Hypothalamus (tissue), 51 donors: Measurements from ENCODE around the gene TMEM174.
A peak's percentile ranks its signal among the peaks of the same experiment; 100 is the strongest.

Source experiments
- DNase-seq, 51 donors: peaks; one replicate each; lab custom pipeline; 2025; lab: John Stamatoyannopoulos, UW

Gene TMEM174

GRCh38 chr5:73152411-73153388 is 20.3 kb upstream of the TMEM174 start:
- no peak for DNase-seq

- no peak for DNase-seq
Measured at GRCh38 chr5:73153513-73153912, 19.5 kb upstream of the TMEM174 start.

- DNase-seq: no peak
Measured at GRCh38 chr5:73154208-73155006, 18.6 kb upstream of the TMEM174 start.

- DNase-seq: no peak
Measured at GRCh38 chr5:73155271-73156222, 17.4 kb upstream of the TMEM174 start.

- DNase-seq: no peak
Measured at GRCh38 chr5:73157414-73158303, 15.3 kb upstream of the TMEM174 start.

- DNase-seq: no peak
Measured at GRCh38 chr5:73158313-73158712, 14.7 kb upstream of the TMEM174 start.

GRCh38 chr5:73160239-73160671 is 12.7 kb upstream of the TMEM174 start:
- DNase-seq: no peak

GRCh38 chr5:73170522-73170921 is 2.5 kb upstream of the TMEM174 start:
- peak in 4 of 51 donors; percentile 2 to 28 (median 16) for DNase-seq

- no peak for DNase-seq
Measured at GRCh38 chr5:73171495-73171894, 1.5 kb upstream of the TMEM174 start.

- no peak for DNase-seq
Measured at GRCh38 chr5:73174100-73174815, 1.3 kb downstream of the TMEM174 start.

- no peak for DNase-seq
Measured at GRCh38 chr5:73176250-73176649, 3.3 kb downstream of the TMEM174 start.

GRCh38 chr5:73178265-73178664 is 5.3 kb downstream of the TMEM174 start:
- DNase-seq: no peak

- no peak for DNase-seq
Measured at GRCh38 chr5:73179730-73180129, 6.7 kb downstream of the TMEM174 start.

- DNase-seq: no peak
Measured at GRCh38 chr5:73180566-73180965, 7.6 kb downstream of the TMEM174 start.

GRCh38 chr5:73182307-73182706 is 9.3 kb downstream of the TMEM174 start:
- no peak for DNase-seq

- DNase-seq: no peak
Measured at GRCh38 chr5:73183000-73183399, 10.0 kb downstream of the TMEM174 start.

- no peak for DNase-seq
Measured at GRCh38 chr5:73183481-73183891, 10.5 kb downstream of the TMEM174 start.

- no peak for DNase-seq
Measured at GRCh38 chr5:73186976-73187375, 14.0 kb downstream of the TMEM174 start.
